Fibroblast of lung (primary cell): ENCODE data around the gene PARP6. TPM values are rescaled to one million over a fixed set of nuclear protein-coding genes. Genes with fewer than 3 reads are reported as not detected.

Experiments
- DNase-seq, 2 donors: peaks; one replicate each; pipeline versions ENCODE4 v3.0.0 to v3.0.0-alpha.2; 2010; ENCODE audit warnings: low read depth in 2 of 2
- H2AFZ ChIP-seq: 2 replicates; pipeline ENCODE4 v1.5.1; 2012; ENCODE audit warnings: low read length, control low read depth, inconsistent platforms
- H3K27ac ChIP-seq: 2 replicates; pipeline ENCODE4 v1.5.1; 2011; ENCODE audit warnings: low read length, control low read depth; ENCODE audit not compliant: insufficient read depth
- H3K27me3 ChIP-seq: 2 replicates; pipeline ENCODE4 v1.5.1; 2011; ENCODE audit warnings: mild to moderate bottlenecking, low read length; ENCODE audit not compliant: control insufficient read depth, insufficient read depth
- H3K36me3 ChIP-seq: 2 replicates; pipeline ENCODE4 v1.5.1; 2011; ENCODE audit warnings: low read length; ENCODE audit not compliant: control insufficient read depth, insufficient read depth
- H3K4me1 ChIP-seq: 2 replicates; pipeline ENCODE4 v1.5.1; 2011; ENCODE audit warnings: low read length; ENCODE audit not compliant: control insufficient read depth, insufficient read depth; ENCODE audit errors: extremely low read depth
- H3K4me2 ChIP-seq: 2 replicates; pipeline ENCODE4 v1.5.1; 2011; ENCODE audit warnings: low read length, control low read depth; ENCODE audit not compliant: insufficient read depth; ENCODE audit errors: extremely low read depth
- H3K4me3 ChIP-seq, 4 experiments: fragments of 200-600 bp in 1 of 4; sonication (generic) in 1 of 4; replicated peaks in 1 of 4; 2 replicates each; pipeline ENCODE4 v1.5.1; 2011 to 2016; ENCODE audit warnings: low read length in 4 of 4, low read depth in 3 of 4, mild to moderate bottlenecking in 3 of 4, control low read depth in 2 of 4, inconsistent platforms in 1 of 4, mixed read lengths in 1 of 4; ENCODE audit not compliant: insufficient read depth in 1 of 4; ENCODE audit errors: control extremely low read depth in 1 of 4
- H3K79me2 ChIP-seq: 2 replicates; pipeline ENCODE4 v1.5.1; 2012; ENCODE audit warnings: mild to moderate bottlenecking, low read length, inconsistent platforms; ENCODE audit not compliant: control insufficient read depth, insufficient read depth
- H3K9ac ChIP-seq: 2 replicates; pipeline ENCODE4 v1.5.1; 2011; ENCODE audit warnings: mild to moderate bottlenecking, low read length, control low read depth; ENCODE audit not compliant: insufficient read depth
- H3K9me3 ChIP-seq: 2 replicates; pipeline ENCODE4 v1.5.1; 2012; ENCODE audit warnings: low read depth, low read length; ENCODE audit not compliant: control insufficient read depth, insufficient read depth
- H4K20me1 ChIP-seq: 2 replicates; pipeline ENCODE4 v1.5.1; 2011; ENCODE audit warnings: low read length; ENCODE audit not compliant: control insufficient read depth, insufficient read depth; ENCODE audit errors: extremely low read depth
- EZH2 ChIP-seq: IDR thresholded peaks from 2 replicates; pipeline ENCODE4 v1.5.1; 2012; ENCODE audit warnings: low read length, control low read depth, mild to moderate bottlenecking; ENCODE audit errors: missing control alignments
- polyA plus RNA-seq, 2 donors: library from polyadenylated mRNA; depleted of rRNA in 1 of 2; stranded (reverse) in 1 of 2; unstranded in 1 of 2; fragments of >200 nt; gene quantifications; 2 replicates each; pipeline ENCODE4 v1.2.1, GENCODE V29; 2011 to 2012; ENCODE audit warnings: missing spikeins in 1 of 2
- total RNA-seq: library from RNA; depleted of rRNA; stranded (reverse); fragments of >200 nt; gene quantifications from 2 replicates; pipeline ENCODE4 v1.2.1, GENCODE V29; 2014
- TF ChIP-seq, protein P1 (sequence below), 2 donors: IDR thresholded peaks in 1 of 2; conservative IDR thresholded peaks in 1 of 2; 1 replicate in 1 of 2; 2 replicates in 1 of 2; pipeline ENCODE4 v1.5.1; 2011 to 2012; ENCODE audit warnings: low read length in 2 of 2, control low read depth in 1 of 2, inconsistent platforms in 1 of 2, low read depth in 1 of 2, mild to moderate bottlenecking in 1 of 2

PARP6 gene
- total and polyA plus RNA-seq, 2 donors (not counting 1 experiment from before 2014, with no cell fraction given) = 27.4 to 37.7 TPM

DNA sequence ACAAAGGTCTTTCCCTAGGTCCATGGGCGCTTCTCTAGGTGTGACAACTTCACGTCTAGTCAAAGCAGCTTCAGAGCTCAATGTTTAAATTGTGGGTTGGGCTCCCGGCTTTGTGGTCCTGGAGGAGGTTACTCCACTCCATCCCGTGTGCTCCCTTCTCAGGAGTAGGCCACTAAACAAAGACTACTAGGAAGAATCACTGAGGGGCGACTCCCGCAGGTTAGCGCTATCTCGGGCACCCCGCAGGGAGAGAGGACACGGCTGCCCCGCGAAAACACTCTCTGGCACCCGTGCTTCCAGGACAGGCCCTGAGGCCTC, 500 bp downstream of the PARP6 start:
- Histone ChIP-seq H3K27ac (peak overlapping the region; percentile 70), H3K9me3 (no peaks in the 10 kb centered on the region), H3K79me2 (peaks cover 6% of the 10 kb centered on the region), H2AFZ (no peak overlapping the region), H3K9ac (peak overlapping the region; percentile 89), H3K36me3 (peaks cover 2% of the 10 kb centered on the region), H3K4me1 (peaks cover 8% of the 10 kb centered on the region), H3K4me2 (peak overlapping the region; percentile 86), H4K20me1 (no peaks in the 10 kb centered on the region), H3K27me3 (no peaks in the 10 kb centered on the region), H3K4me3 (peak overlapping the region; percentile 46 to 88 (median 65))
- TF ChIP-seq, protein P1, sequence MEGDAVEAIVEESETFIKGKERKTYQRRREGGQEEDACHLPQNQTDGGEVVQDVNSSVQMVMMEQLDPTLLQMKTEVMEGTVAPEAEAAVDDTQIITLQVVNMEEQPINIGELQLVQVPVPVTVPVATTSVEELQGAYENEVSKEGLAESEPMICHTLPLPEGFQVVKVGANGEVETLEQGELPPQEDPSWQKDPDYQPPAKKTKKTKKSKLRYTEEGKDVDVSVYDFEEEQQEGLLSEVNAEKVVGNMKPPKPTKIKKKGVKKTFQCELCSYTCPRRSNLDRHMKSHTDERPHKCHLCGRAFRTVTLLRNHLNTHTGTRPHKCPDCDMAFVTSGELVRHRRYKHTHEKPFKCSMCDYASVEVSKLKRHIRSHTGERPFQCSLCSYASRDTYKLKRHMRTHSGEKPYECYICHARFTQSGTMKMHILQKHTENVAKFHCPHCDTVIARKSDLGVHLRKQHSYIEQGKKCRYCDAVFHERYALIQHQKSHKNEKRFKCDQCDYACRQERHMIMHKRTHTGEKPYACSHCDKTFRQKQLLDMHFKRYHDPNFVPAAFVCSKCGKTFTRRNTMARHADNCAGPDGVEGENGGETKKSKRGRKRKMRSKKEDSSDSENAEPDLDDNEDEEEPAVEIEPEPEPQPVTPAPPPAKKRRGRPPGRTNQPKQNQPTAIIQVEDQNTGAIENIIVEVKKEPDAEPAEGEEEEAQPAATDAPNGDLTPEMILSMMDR (conservative IDR thresholded peaks at IDR 0.05 in 1 of 2, IDR thresholded peaks at IDR 0.05 in 1 of 2; ENCODE audit: low read depth in 1 of 2, low read length in 2 of 2) = no peak
- no peak for TF ChIP-seq EZH2
- DNase-seq = peak; percentile 18 to 24

DNA sequence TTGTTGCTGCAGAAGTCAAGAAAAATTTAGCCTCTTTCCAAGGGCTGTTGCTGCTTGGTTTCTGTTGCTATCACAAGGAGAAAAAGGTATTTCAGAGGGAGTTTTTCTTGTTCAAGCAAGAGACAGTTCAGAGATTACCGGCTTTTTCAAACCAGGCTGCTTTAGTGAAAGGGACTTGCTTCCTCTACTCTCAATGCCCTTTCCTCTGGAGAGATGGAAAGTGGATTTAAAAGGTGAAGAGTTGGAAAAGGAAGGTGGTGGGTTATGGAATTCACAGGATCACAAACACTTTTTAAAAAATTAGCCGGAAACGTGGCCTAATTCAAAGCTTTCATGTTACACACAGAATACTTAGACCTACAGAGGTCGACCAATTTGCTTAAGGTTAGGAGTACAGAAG, 1.1 kb downstream of the PARP6 start:
- peaks cover 6% of the 10 kb centered on the region for H3K79me2 ChIP-seq
- no peak overlapping the region for H3K9ac ChIP-seq
- peak overlapping the region; percentile 46 to 88 (median 65) for H3K4me3 ChIP-seq
- H3K4me1 ChIP-seq = peaks cover 8% of the 10 kb centered on the region
- H3K4me2 ChIP-seq = peak overlapping the region; percentile 86
- no peaks in the 10 kb centered on the region for H3K9me3 ChIP-seq
- H3K36me3 ChIP-seq = peaks cover 2% of the 10 kb centered on the region
- no peak overlapping the region for H3K27ac ChIP-seq
- H4K20me1 ChIP-seq = no peaks in the 10 kb centered on the region
- DNase-seq = no peak
- H2AFZ ChIP-seq = no peak overlapping the region
- no peaks in the 10 kb centered on the region for H3K27me3 ChIP-seq
- TF ChIP-seq EZH2 = no peak
- TF ChIP-seq, protein P1 (conservative IDR thresholded peaks at IDR 0.05 in 1 of 2, IDR thresholded peaks at IDR 0.05 in 1 of 2; ENCODE audit: low read depth in 1 of 2, low read length in 2 of 2) = no peak

DNA sequence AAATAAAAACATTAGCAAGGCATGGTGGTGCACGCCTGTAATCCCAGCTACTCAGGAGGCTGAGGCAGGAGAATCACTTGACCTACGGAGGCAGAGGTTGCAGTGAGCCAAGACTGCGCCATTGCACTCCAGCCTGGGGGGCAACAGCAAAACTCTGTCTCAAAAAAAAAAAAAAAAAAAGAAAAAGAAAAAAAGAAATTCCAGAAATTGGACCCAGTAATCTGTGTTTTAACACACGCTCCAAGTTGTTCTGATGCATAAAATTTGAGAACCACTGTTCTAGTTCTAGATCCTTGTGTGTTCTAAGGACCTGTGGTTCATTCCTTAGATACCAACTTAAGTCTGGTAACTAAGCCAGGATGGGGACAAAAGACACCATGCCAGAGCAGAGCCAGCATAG, 2.6 kb downstream of the PARP6 start:
- Histone ChIP-seq H3K4me2 (no peak overlapping the region), H3K36me3 (peaks cover 5% of the 10 kb centered on the region), H4K20me1 (no peaks in the 10 kb centered on the region), H3K4me3 (no peak overlapping the region), H3K79me2 (peaks cover 6% of the 10 kb centered on the region), H2AFZ (no peak overlapping the region), H3K9me3 (no peaks in the 10 kb centered on the region), H3K27ac (no peak overlapping the region), H3K9ac (no peak overlapping the region), H3K4me1 (peaks cover 8% of the 10 kb centered on the region), H3K27me3 (no peaks in the 10 kb centered on the region)
- TF ChIP-seq, protein P1 (conservative IDR thresholded peaks at IDR 0.05 in 1 of 2, IDR thresholded peaks at IDR 0.05 in 1 of 2; ENCODE audit: low read depth in 1 of 2, low read length in 2 of 2) = no peak
- no peak for TF ChIP-seq EZH2
- no peak for DNase-seq
